Sciatic nerve (tissue), 2 donors: ENCODE measurements around the gene TMTC1. TPM values are rescaled to one million over a fixed set of nuclear protein-coding genes. Genes with fewer than 3 reads are reported as not detected.
A peak's percentile ranks its signal among the peaks of the same experiment; 100 is the strongest.

Source experiments
- ATAC-seq: fragments of 200-7000 bp; cut with Tn5 transposase; one replicate; pipeline ENCODE4 v1.9.1; 2020; ENCODE audit warnings: mild to moderate bottlenecking, moderate library complexity
- DNase-seq: peaks from one replicate; pipeline ENCODE4 v3.0.0-alpha.2; 2020; ENCODE audit warnings: low spot score
- intact Hi-C: fragments of 100-400 bp; cut with DNase I; formaldehyde crosslinking; loops from one replicate; pipeline ENCODE4 v1.14.2; 2022
- total RNA-seq: library from RNA; stranded (reverse); fragmentation: NEBNext Ultra II Directional; extraction: Animal tissue kit (Norgen Biotek cat#: 25700); gene quantifications from one replicate; pipeline ENCODE4 v1.2.1, GENCODE V29; 2021
- donor health status: DM: no; HTN: no; CAD: no.
- donor health status: DM: no; HTN: no; CAD: no.

Gene TMTC1
- total RNA-seq, 1 donor from 2014 or later = 164 TPM

DNA sequence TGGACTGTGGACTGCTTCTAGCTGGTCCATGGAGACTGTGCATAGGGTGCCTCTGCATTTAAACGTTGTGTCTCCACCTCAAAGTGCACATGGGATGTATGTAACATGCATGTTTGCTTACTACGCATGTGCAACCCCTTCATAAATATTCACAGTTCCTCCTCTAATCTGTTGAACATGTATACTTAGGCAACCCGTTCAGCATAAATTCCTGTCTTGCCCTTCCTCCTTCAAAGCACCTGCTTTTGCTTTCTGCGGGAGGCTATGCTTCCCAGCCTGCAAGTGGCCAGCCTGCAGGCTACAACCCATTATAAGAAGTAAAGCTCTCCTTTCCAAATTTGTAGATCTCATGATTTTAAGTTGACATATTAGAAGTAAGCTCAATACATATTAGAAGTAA is 253.3 kb downstream of the TMTC1 start:
- DNase-seq (no peak), ATAC-seq (no peak)
- intact Hi-C loops = no loop called here

DNA sequence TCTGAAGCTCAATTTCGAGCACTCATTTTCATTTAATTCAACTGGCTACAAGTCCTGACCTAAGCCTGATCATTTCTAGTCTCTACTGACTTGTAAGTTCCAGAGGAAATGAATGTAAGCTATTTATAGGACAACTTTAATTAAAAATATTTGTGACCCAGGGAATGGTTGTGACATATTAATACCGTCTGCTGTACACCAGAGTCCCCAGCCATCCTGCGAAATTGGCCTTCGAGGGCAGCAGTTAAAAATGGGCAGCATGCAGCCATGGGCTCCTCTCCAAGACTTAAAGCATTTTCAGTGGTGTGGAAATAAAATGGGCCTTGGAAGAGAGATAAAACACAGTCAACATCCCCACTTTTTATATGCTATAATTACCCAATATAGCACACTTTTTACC is 255.6 kb downstream of the TMTC1 start:
- ATAC-seq (no peak), DNase-seq (no peak)
- intact Hi-C loops = no loop called here

DNA sequence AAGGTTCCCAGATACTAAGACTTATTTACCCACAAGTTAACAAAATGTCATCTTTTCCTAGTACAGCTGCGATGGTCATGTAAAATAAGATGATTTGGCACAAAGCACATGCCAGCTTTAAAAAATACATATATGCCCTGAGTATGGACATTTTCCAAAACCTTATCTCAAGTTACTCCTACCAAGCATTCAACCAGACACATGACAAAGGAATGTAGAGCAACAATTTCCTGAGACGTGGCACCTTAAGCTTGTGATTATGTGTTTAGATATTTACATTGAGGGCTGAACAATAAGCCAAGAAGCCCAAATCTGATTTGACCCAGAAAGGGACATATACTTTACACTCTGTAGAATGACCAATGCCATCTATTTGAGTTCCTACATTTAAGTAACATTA is 261.8 kb downstream of the TMTC1 start:
- intact Hi-C loops = no loop called here
- no peak for ATAC-seq
- DNase-seq = no peak

DNA sequence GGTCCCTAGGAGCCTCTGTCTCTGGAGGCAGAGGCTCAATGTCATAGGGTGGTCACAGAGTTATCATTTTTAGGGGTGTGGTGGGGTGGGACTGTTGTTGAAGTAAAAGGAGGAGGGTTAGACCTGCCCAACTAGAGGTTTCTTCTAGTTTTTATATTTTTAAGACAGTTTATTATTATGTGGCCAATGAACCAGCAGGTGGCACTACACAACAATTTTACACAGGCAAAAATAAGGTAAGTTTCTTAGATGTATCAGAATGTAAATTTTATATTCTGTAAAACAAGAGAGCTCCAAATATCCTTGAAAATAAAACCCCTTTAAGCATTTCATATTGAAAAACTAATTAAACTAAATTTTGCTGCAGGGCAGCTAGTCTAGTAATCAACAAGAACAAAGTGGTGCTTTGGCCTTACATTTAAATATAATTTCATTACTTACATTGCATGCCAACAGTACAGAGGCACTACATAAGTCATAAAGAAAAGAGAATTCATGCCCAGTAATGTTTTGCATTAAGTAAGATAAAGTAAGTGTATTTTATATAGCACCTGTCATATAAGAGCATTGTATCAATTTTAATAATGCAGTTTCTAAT is 264.1 kb downstream of the TMTC1 start:
- intact Hi-C loops = no loop called here
- peak; percentile 44 for ATAC-seq
- no peak for DNase-seq

DNA sequence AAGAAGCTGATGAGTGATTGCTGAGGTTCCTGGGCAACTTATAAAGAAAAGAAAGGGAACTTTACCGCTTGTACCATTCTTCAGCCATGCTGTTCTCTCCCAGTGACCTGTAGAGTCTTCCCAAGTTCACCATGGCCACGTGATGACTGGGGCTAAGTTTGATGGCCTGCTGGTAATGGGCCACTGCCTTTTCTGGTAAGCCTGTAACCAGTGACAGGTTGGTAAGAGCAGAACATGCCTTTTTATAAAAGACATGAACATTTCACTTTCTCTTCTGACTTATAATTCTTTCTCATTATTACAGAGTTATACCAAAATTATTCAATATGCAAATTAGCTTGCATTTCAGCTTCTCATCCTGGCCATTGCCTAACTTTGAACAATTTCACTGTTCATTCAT is 265.3 kb downstream of the TMTC1 start:
- ATAC-seq = no peak
- intact Hi-C loops = no loop called here
- no peak for DNase-seq

DNA sequence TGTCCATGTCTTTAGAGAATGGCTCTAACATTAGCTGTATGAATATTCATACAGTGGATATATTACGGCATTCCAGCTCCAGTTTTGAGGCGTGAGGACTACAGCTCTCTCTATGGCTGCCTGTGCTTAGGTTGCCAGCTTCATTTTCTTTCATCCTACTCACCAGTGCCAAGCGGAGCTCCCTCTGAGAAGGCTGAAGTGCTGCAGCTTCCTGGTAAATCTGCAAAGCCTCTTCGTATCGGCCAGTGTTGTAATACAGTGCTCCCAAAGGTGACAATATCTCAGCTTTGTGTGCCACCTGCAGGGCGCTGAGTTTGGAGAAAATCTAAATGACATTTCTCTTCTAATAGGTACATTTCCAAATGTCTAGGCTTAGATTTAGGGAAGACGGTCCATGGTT is 266.5 kb downstream of the TMTC1 start:
- no peak for ATAC-seq
- intact Hi-C loops = no loop called here
- DNase-seq = no peak

DNA sequence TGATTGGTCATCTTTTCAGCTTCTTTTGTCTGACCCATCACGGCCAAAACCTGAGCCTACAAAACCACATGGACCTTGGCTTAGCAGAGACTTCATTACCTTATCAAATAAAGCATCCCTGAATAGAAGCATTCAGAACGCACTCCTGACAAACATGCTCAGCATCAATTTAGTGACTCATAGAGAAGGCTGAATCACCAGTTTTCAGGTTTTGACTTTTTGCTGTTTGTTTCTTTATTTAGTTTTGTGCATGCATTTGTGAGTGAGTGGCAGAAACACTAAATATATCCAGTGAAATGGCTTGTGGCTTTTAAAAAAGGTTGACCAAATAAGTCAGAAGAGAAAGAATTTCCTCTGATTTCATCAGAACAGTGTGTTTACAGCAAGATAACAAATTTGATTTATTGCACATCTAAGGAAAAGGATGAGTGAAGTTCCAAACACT is 267.3 kb downstream of the TMTC1 start:
- no peak for ATAC-seq
- DNase-seq = no peak
- intact Hi-C loops = no loop called here

DNA sequence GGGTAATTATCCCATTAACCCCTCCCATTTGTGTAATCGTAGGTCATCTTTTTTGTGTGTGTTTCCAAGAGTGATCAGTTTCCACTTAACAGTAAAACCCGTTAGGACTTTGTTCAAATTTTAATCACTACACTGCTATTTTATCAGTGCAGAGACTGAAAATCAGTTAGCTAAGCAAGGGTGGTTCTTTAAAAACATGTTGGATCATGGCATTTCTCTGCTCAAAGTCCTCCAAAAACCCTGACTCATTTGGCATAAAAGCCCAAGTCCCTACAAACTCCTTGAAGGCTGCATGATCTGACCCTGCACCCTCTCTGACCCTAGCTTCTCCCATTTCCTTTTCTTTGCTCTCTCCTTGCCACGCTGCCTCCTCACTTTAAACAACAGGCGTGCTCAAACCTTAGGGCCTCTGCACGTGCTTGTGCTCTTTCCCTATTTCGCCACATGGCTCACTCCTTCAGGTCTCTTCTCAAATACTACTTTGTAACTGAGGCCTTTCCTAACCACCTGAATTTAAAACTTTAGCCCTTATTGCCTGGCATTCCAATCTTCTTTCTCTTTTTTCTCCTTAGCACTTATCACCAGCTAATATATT is 273.1 kb downstream of the TMTC1 start:
- no peak for DNase-seq
- no peak for ATAC-seq
- intact Hi-C loops = no loop called here

DNA sequence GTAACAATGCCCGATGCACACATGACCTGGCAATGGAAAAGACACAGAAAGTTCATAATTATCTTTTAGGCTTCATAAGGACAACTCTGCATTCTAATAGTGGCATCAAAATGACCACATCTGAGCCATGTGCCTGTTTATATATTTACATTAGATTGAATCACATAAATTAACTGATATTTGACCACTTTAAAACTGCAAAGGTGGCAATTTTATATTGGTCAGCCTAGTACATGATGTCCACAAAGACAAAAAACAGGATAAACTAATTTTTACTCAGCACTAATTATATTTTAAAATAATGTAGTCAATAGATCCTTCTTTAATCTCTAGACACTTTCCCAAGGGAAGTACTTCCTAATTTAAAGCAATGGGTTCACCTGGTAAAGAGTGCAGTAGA is 274.2 kb downstream of the TMTC1 start:
- intact Hi-C loops = no loop called here
- ATAC-seq = no peak
- DNase-seq = no peak

DNA sequence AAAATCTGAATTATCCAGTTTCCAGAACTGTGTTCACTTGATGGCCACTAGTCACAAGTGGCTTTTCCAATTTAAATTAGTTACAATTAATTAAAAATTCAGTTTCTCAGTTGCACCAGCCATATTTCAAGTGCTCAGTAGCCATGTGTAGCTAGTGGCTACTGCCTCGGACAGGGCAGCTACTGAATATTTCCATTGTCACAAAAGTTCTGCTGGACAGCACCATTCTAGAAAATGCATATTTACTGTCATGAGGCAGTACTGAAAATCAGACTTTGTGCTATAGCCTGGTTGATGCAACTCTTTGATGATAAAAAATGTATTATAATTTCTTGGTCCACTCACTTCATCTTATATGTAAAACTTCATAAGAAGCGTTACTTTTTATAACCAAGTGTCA is 274.8 kb downstream of the TMTC1 start:
- intact Hi-C loops = no loop called here
- ATAC-seq (no peak), DNase-seq (no peak)

DNA sequence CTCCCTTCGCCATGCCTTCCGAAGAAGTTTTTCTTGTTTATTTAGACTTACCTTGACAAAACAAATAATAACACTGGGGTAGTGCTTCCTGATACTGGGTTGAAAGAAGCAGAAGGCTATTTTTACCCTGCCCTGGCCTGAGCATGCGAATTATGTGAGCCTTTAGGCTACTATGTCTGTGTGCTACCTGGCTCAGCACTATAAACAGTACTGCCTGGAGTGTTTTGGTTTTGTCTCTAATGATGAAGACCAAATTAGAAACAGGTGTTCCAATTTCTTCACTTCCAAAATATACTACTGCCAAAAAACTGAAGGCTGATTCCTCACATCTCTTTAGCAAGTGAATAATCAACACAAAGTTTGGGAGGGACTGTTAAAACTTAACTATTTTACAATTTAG is 278.6 kb downstream of the TMTC1 start:
- ATAC-seq (no peak), DNase-seq (no peak)
- intact Hi-C loops = no loop called here

DNA sequence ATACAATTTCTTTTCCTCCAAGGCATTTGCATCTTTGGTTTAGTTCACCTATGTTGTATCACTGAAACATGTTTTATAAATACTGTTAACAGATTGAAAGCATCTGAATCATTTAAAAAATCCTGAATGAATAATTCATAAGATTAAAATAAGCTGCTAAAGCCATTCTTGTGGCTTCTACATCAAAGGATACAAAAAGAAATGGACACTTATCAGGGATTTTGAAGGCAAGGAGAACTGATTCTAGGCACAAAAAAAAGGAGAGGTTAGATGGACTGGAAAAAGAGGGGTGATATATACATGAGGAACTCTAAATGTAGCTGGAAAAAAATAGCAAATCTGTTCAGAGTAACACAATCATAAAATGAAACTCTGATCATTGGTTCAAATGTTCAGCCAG is 280.5 kb downstream of the TMTC1 start:
- DNase-seq = no peak
- intact Hi-C loops = no loop called here
- no peak for ATAC-seq

DNA sequence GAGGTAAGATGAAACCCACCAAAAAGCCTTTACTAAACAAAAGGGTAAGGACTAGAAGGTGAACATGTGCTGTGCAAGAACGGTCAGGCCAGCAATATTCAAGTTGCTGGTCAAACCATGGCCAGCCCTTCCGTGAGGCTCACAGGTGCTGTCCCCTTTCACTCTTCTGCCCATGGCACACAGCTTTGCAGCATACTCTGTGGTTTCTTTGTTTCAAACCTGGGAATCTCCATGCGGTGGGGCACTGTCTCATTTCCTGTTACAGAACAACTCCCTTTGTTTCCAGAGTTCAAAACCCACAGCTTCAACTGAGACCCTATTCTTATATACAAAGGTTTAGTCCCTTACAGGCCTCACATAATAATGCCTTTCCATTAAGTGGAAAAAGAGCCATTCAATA is 284.5 kb downstream of the TMTC1 start:
- DNase-seq (no peak), ATAC-seq (no peak)
- intact Hi-C loops = no loop called here

DNA sequence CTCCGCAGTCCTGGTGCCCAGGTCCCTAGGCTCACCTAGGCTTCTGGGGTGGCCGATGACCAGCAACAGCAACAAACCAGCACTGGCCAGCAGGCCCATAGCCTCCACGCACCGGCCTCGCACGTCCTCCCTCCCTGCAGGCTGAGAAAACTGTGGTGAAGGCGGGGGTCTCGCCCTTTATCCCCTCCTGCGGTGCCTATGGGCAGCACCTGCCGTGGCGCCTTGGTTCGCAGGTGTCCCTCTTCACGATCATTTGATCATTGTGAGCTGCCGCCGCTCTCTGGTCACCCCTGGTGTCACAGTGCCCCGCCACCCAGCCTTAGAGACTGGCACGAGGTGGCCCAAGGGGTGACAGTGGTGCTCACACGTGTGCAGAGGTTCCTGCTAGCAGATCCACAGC is 286.2 kb downstream of the TMTC1 start, which contains the start of gene OVCH1:
TSS of gene OVCH1 (minus strand) at position 99 of the 400 bp plus-strand sequence. CDS start at position 99, 0 bp downstream.
- DNase-seq = no peak
- intact Hi-C loops = no loop called here
- no peak for ATAC-seq

DNA sequence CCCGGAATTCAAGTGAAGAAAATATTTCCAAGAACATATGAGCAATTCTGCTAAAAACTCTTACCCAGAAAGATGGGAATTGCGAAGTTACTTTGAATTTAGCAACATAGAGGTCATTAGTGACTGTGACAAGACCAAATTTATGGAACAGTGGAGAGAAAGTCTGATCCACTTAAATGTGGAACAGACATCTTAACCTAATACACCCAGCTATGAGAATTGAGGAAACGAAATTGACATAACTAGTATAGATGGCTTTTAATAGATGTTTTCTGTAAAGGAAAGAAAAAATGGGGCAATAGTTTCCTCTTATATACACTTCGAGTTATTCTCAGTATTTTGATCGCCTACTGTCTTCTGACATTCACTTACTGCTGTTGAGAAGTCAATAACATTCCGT is 290.9 kb downstream of the TMTC1 start:
- no peak for ATAC-seq
- DNase-seq = no peak
- intact Hi-C loops = no loop called here

DNA sequence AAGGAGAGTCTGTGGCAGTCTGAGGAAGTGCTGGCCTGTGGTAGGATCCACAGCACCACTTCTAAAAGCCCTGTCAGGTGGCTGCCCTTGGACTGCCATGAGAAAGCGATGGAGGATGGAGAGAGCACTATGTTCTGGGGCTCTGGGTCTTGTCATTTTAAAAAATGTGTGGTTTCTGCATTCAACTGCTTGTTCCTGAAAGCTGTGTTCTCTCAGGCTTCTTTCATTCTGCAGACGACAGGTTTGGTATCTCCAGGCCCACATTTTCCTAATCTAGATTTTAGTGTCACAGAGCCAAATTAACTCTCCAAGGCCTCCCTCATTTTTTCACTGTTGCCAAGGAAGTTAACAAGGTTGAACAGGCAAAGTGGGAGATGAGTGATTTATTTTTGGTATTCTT is 296.8 kb downstream of the TMTC1 start:
- intact Hi-C loops = no loop called here
- no peak for ATAC-seq
- DNase-seq = no peak

DNA sequence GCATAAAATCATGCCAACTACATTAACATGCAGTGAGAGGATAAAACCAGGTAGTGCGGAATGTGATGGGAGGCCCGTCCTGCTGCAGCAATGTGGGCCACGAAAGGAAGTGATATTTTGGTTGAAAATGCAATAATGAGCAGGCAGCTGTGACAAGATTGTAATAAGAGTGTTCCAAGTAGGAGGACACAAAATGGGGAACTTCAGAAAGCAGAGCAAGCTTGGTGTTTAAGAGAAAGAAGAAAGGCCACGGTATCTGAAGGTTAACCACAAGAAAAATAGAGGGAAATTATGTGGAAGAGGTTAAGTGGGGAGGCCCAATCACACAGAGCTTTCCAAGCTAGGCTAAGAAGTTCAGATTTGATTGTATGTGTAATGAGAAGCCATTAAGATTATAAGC is 320.5 kb downstream of the TMTC1 start:
- ATAC-seq (no peak), DNase-seq (no peak)
- intact Hi-C loops = no loop called here

DNA sequence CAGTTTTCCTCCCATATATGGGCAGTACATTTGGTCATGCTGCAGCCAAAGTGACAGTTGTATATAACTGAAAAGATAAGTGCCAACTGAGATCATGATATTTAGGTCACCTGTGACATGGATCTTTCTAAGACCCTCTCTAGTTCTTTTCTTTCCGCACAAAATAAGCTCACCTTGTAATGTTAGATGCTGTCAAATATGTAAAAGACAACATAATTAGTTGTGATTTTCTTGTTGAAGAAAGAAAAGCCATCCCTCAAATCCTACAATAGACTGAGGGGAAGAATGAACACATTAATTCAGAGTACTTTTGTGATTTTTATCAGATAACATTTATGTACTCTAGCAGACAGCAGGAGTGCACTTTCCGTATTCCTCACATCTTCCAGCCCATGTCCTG is 323.7 kb downstream of the TMTC1 start:
- intact Hi-C loops = no loop called here
- DNase-seq (no peak), ATAC-seq (no peak)

DNA sequence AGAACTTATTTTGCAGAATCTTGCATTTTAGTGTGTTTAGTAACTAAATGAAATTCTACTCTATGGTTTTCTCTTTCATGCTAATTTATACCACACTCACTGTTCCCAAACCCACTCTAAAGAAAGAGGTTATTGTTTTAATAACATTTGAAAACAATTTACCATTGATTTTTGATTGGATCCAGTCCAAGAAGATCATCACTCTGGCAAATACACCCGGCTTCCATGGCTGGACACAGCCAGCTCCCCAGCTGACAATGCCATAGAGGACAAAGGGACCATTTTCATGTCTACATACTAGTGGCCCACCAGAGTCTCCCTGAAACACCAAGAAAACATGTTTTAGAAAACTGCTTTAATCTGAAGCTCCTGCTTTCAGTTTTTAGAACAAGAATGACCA is 328.7 kb downstream of the TMTC1 start:
- DNase-seq (no peak), ATAC-seq (peak; percentile 83)
- intact Hi-C loops = no loop called here

DNA sequence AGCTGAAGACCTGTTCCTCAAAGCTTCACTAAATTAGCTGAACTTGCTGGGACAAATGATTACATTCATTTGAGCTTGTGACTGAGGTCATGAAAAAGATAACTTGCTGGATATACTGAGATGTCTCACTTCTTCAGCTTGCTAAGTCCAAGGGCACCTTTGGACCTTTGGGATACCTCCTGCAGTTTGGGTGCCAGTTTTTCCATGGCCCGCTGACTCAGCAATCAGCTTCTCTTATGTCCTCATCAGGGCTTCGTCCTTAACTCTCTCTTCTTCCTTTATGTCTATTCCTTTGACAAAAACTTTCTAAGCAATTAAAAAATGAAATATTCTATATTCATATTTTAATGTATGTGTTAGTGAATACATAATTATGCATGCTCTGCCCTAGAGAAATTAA is 331.9 kb downstream of the TMTC1 start:
- ATAC-seq = no peak
- no peak for DNase-seq
- intact Hi-C loops = no loop called here
